Measurements from ENCODE around the gene CDYL2.

The CDYL2 gene

DNA sequence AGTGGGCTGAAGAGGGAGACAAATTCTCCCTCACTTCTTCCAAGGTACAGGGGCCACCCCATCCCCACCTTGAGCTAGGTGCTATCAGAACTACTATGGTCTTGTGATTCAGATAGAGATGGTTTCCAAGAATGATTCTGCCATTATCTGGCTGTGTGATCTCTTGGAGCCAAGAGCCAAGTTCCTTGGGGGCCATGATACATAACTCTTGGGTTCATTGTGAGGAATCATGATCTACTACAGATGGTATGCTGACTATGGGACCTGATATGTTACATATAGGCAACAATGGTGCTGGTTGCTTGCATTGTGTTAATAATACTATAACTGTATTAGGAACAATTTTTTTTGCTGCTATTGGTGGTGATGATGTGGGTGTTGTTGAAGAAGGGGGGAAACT is 217.9 kb downstream of the CDYL2 start:
- DNase-seq, result no peak

GRCh38 chr16:80585764-80586163 is 218.6 kb downstream of the CDYL2 start:
- peak; percentile 14 for DNase-seq

DNA sequence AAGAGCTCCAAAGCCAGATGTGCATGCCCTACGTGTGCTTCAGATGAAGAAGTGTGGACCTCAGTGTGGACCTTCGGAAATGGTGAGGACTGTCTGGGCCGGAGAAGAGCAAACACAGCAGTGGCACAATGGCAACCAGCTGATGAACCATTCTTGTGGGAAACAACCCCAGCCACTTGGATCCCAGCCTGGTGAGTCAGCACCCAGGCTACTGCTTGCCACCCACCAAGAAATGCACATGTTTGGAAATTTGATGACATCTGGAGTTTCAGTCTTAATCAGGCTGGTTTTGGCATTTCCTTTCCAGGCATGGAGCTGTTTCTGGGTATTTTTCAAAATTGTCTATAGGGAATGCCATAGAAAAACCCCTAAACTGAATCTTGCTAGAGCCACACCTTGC is 220.9 kb downstream of the CDYL2 start:
- DNase-seq, result no peak

- DNase-seq, result peak; percentile 72
These were observed 224.1 kb downstream of the CDYL2 start for GRCh38 chr16:80580109-80580832.

DNA sequence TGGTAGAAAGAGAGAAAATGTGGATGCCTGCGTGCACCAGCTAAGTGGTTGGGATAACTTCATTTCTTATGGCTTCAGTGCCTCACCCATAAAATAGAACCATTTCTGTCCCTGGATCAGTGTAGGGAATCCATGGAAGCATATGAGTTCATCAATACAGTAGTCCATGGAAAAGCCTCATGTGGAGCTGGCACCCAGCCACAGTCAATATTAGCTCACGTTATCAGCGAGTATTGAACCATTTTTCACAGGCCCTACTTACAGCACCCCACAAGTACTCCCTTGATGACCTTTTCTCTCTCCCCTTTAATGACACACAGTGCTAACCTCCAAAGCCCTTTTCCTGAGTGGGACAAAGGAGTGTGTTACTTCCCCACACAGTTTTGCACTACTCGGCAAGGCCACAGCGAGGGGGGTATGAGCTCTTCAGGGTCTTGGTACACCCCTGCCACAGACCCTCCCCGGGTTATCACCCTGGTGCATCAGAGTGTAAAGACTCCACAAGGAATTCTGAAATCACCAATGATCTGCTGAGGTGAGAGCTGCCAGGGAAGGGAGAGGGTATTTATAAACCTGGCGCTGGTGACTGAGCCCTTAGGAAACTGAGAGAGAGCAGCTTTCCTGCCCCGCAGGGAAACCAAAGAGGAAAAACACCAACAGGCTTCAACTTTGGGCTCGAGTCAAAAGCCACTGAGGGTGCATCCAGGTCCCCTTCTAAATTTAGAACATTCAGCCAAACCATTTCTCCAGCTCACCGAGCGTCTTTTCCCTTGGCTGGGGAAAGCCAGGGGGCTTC is 226.7 kb downstream of the CDYL2 start:
- no peak for DNase-seq

GRCh38 chr16:80576343-80576912 is 228.0 kb downstream of the CDYL2 start:
- no peak for DNase-seq

- no peak for DNase-seq
These were observed 230.7 kb downstream of the CDYL2 start for GRCh38 chr16:80573700-80574120.

- DNase-seq, result no peak
These were observed 234.3 kb downstream of the CDYL2 start for GRCh38 chr16:80570106-80570478.

GRCh38 chr16:80569440-80570105 is 234.8 kb downstream of the CDYL2 start:
- peak; percentile 29 for DNase-seq

GRCh38 chr16:80564394-80564793 is 240.0 kb downstream of the CDYL2 start:
- no peak for DNase-seq

GRCh38 chr16:80563066-80563465 is 241.3 kb downstream of the CDYL2 start:
- no peak for DNase-seq

GRCh38 chr16:80559369-80559768 is 245.0 kb downstream of the CDYL2 start:
- no peak for DNase-seq

GRCh38 chr16:80557037-80557436 is 247.4 kb downstream of the CDYL2 start:
- DNase-seq, result no peak

- no peak for DNase-seq
These were observed 247.9 kb downstream of the CDYL2 start for GRCh38 chr16:80556481-80556880.

DNA sequence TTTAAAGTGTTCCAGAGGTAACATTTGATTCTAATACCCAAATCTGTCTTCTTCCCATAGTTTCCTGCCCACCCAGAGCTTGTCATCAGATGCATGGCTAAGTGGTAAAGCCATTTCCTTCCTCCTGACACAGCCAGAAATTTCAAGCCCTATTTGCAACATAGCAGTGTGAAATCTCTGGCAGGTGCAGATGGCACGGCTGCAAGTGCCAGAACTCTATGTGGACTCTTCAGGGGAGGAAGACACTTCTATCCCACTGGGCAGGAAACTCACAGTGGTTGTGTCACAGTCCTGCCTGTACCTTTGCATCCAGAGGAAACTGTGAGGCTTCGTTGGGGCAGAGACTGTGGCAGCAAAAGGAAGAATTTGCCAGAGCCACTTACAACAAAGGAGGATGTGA is 250.4 kb downstream of the CDYL2 start:
- no peak for DNase-seq

GRCh38 chr16:80552277-80552676 is 252.1 kb downstream of the CDYL2 start:
- no peak for DNase-seq
